Suprapubic skin (tissue), 3 donors: Measurements from ENCODE around the gene BEST1.
A peak's percentile ranks its signal among the peaks of the same experiment; 100 is the strongest.

ENCODE experiments used
- CTCF ChIP-seq, 2 donors: fragments of 200-600 bp in 1 of 2; fragments of 450-650 bp in 1 of 2; sonication (generic) in 1 of 2; IDR thresholded peaks; one replicate each; pipeline ENCODE4 v1.5.1; 2016 to 2019; ENCODE audit warnings: antibody characterized with exemption in 2 of 2, mild to moderate bottlenecking in 1 of 2, moderate library complexity in 1 of 2
- POLR2A ChIP-seq, 2 donors: fragments of 450-650 bp; IDR thresholded peaks; one replicate each; pipeline ENCODE4 v1.6.1; 2017; ENCODE audit warnings: antibody characterized with exemption in 2 of 2, mild to moderate bottlenecking in 2 of 2, moderate library complexity in 2 of 2

- TF ChIP-seq POLR2A (IDR thresholded peaks at IDR 0.05), result peak; percentile 98 to 100
- no peak for TF ChIP-seq CTCF (IDR thresholded peaks at IDR 0.05)
Observed at GRCh38 chr11:61967116-61967923, 17.2 kb downstream of the BEST1 start, which contains the start of gene FTH1.
